Caco-2 (cell line): ENCODE data around the gene CDNF. TPM values are rescaled to one million over a fixed set of nuclear protein-coding genes. Genes with fewer than 3 reads are reported as not detected.

ENCODE experiments used
- BruUV-seq: library from RNA; stranded (reverse); fragments of 400-500 nt; replicated peaks from 2 replicates; lab custom pipeline; 2021; lab: Mats Ljungman, UMichigan
- CTCF ChIA-PET: fragments of 300-600 bp; sonication (Branson Sonifier 250); formaldehyde crosslinking; loops from one replicate; lab custom pipeline; 2022; ENCODE audit warnings: antibody characterized with exemption; lab: Charles Lee
- POLR2A ChIA-PET: fragments of 300-600 bp; sonication (Branson Sonifier 250); formaldehyde crosslinking; loops from one replicate; lab custom pipeline; 2022; ENCODE audit warnings: antibody characterized with exemption; lab: Charles Lee
- DNase-seq, 2 experiments: peaks; one replicate each; pipeline versions ENCODE4 v3.0.0 to v3.0.0-alpha.2; 2020 to 2022
- H3K27me3 ChIP-seq: replicated peaks from 2 replicates; pipeline ENCODE4 v1.6.0; 2011; ENCODE audit warnings: low read length; ENCODE audit not compliant: control insufficient read depth, insufficient read depth
- H3K36me3 ChIP-seq: 2 replicates; pipeline ENCODE4 v1.5.1; 2011; ENCODE audit warnings: low read length; ENCODE audit not compliant: control insufficient read depth, insufficient read depth
- H3K4me1 ChIP-seq: fragments of 250-450 bp; sonication (Bioruptor Pico); 2 replicates; pipeline ENCODE4 v1.5.1; 2020; ENCODE audit warnings: mild to moderate bottlenecking
- H3K4me3 ChIP-seq: 2 replicates; pipeline ENCODE4 v1.5.1; 2011; ENCODE audit warnings: low read depth, mild to moderate bottlenecking, control low read depth, low read length
- H3K9me3 ChIP-seq: fragments of 250-450 bp; sonication (Bioruptor Pico); 2 replicates; pipeline ENCODE4 v1.5.1; 2020; ENCODE audit warnings: mild to moderate bottlenecking, moderate library complexity
- H3K27ac Mint-ChIP-seq: one replicate; pipeline ENCODE4 v1.8.0; 2022; ENCODE audit warnings: mixed read lengths; ENCODE audit not compliant: unreplicated experiment
- H3K27me3 Mint-ChIP-seq: one replicate; pipeline ENCODE4 v1.8.0; 2022; ENCODE audit warnings: mixed read lengths; ENCODE audit not compliant: insufficient read depth, unreplicated experiment
- H3K36me3 Mint-ChIP-seq: one replicate; pipeline ENCODE4 v1.8.0; 2022; ENCODE audit warnings: mild to moderate bottlenecking, mixed read lengths; ENCODE audit not compliant: insufficient read depth, unreplicated experiment
- H3K4me1 Mint-ChIP-seq: one replicate; pipeline ENCODE4 v1.8.0; 2022; ENCODE audit warnings: low read depth, mixed read lengths; ENCODE audit not compliant: unreplicated experiment
- H3K4me3 Mint-ChIP-seq: one replicate; pipeline ENCODE4 v1.8.0; 2022; ENCODE audit warnings: mild to moderate bottlenecking, moderate library complexity, mixed read lengths; ENCODE audit not compliant: unreplicated experiment
- H3K9me3 Mint-ChIP-seq: one replicate; pipeline ENCODE4 v1.8.0; 2022; ENCODE audit warnings: mixed read lengths; ENCODE audit not compliant: unreplicated experiment
- CTCF ChIP-seq, 2 experiments: fragments of 200-600 bp in 1 of 2; IDR thresholded peaks; 1 replicate in 1 of 2; 2 replicates in 1 of 2; pipeline versions ENCODE4 v1.5.1 to v1.8.0; 2011 to 2022; ENCODE audit warnings: antibody characterized with exemption in 1 of 2, control low read depth in 1 of 2, inconsistent platforms in 1 of 2, low read depth in 1 of 2, low read length in 1 of 2, mild to moderate bottlenecking in 1 of 2, moderate library complexity in 1 of 2; ENCODE audit not compliant: insufficient read depth in 1 of 2, severe bottlenecking in 1 of 2, unreplicated experiment in 1 of 2
- intact Hi-C: fragments of 100-400 bp; cut with micrococcal nuclease; formaldehyde crosslinking; loops from one replicate; pipeline ENCODE4 v1.10.0; 2022; ENCODE audit not compliant: unreplicated experiment
- total RNA-seq: library from RNA; stranded (reverse); gene quantifications from 2 replicates; pipeline ENCODE4 v1.2.3, GENCODE V29; 2022

CDNF gene
- total RNA-seq, 1 experiment from 2014 or later: 3.9 TPM

DNA sequence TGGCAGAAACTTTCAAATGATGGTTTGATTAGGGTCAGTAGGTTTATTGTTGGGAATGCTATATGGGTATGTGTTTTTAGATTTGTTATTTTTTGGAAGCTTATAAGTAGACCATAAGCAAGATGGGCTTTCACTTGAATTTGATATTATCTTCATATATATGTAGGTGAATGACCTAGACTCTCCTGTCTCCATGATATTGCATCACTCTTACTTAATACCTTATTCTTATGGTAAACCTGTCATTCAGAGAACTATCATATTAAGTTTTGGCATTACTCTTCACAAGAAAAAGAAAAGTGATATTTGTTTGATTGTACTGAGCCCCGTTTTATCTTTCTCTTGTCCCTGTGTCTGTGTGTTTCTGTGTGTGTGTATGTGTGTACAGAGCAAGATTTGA is 17.6 kb upstream of the CDNF start:
- no peak overlapping the region for H3K4me3 ChIP-seq
- no peak for DNase-seq
- ChIA-PET CTCF (no interaction called here), POLR2A (no interaction called here)
- Mint-ChIP-seq H3K4me3 (no peak overlapping the region), H3K9me3 (no peaks in the 10 kb centered on the region), H3K4me1 (peaks cover 5% of the 10 kb centered on the region), H3K27ac (no peak overlapping the region), H3K27me3 (no peaks in the 10 kb centered on the region), H3K36me3 (peaks cover 51% of the 10 kb centered on the region)
- 0 out of 2 replicates have a peak, but pooled peaks cover 4% of the 10 kb centered on the region for H3K4me1 ChIP-seq
- intact Hi-C loops: no loop called here
- BruUV-seq: no TSS peak
- TF ChIP-seq CTCF (IDR thresholded peaks at IDR 0.05; ENCODE audit: insufficient read depth in 1 of 2, low read depth in 1 of 2, low read length in 1 of 2, severe bottlenecking in 1 of 2, unreplicated experiment in 1 of 2): no peak
- H3K27me3 ChIP-seq: no peaks in the 10 kb centered on the region
- peaks cover 1% of the 10 kb centered on the region; the same call in 1 of the 2 replicates for H3K36me3 ChIP-seq
- no peaks in the 10 kb centered on the region for H3K9me3 ChIP-seq

- BruUV-seq: no TSS peak
- CTCF ChIA-PET: interaction anchor here (1.1 kb wide), 1 partner anchor 10 kb away, joined by 3 read pairs; no protein-coding TSS in a partner anchor
- Mint-ChIP-seq H3K27me3 (no peaks in the 10 kb centered on the region), H3K4me3 (no peak overlapping the region), H3K4me1 (no peaks in the 10 kb centered on the region), H3K27ac (no peak overlapping the region), H3K9me3 (no peaks in the 10 kb centered on the region), H3K36me3 (peaks cover 54% of the 10 kb centered on the region)
- Histone ChIP-seq H3K4me1 (no peaks in the 10 kb centered on the region), H3K36me3 (peaks cover 1% of the 10 kb centered on the region; the same call in 1 of the 2 replicates), H3K4me3 (no peak overlapping the region), H3K27me3 (no peaks in the 10 kb centered on the region), H3K9me3 (no peaks in the 10 kb centered on the region)
- intact Hi-C loops: no loop called here
- no peak for DNase-seq
- POLR2A ChIA-PET: no interaction called here
- no peak for TF ChIP-seq CTCF (IDR thresholded peaks at IDR 0.05; ENCODE audit: insufficient read depth in 1 of 2, low read depth in 1 of 2, low read length in 1 of 2, severe bottlenecking in 1 of 2, unreplicated experiment in 1 of 2)
These were observed 14.4 kb upstream of the CDNF start for GRCh38 chr10:14852236-14852635.

GRCh38 chr10:14844948-14845347 is 7.1 kb upstream of the CDNF start:
- H3K4me1 Mint-ChIP-seq: no peaks in the 10 kb centered on the region
- TF ChIP-seq CTCF (IDR thresholded peaks at IDR 0.05; ENCODE audit: insufficient read depth in 1 of 2, low read depth in 1 of 2, low read length in 1 of 2, severe bottlenecking in 1 of 2, unreplicated experiment in 1 of 2): no peak
- POLR2A ChIA-PET: interaction anchor here (0.5 to 0.6 kb wide), 2 partner anchors 32 to 94 kb away, joined by 3 to 5 read pairs; no protein-coding TSS in a partner anchor
- H3K9me3 ChIP-seq: no peaks in the 10 kb centered on the region
- CTCF ChIA-PET: no interaction called here
- DNase-seq: no peak
- peaks cover 59% of the 10 kb centered on the region for H3K36me3 Mint-ChIP-seq
- no peaks in the 10 kb centered on the region for H3K4me1 ChIP-seq
- H3K27ac Mint-ChIP-seq: no peak overlapping the region
- H3K9me3 Mint-ChIP-seq: no peaks in the 10 kb centered on the region
- H3K4me3 ChIP-seq: no peak overlapping the region
- intact Hi-C loops: no loop called here
- peaks cover 3% of the 10 kb centered on the region for H3K36me3 ChIP-seq
- no peaks in the 10 kb centered on the region for H3K27me3 ChIP-seq
- BruUV-seq: no TSS peak
- no peaks in the 10 kb centered on the region for H3K27me3 Mint-ChIP-seq
- no peak overlapping the region for H3K4me3 Mint-ChIP-seq
